ENCODE measurements around the gene IFNA13.
"Not testable (repeated sequence)": the region's sequence is repeated elsewhere in the genome, so short reads cannot be mapped to it uniquely, and the experiment has no call there.

DNA sequence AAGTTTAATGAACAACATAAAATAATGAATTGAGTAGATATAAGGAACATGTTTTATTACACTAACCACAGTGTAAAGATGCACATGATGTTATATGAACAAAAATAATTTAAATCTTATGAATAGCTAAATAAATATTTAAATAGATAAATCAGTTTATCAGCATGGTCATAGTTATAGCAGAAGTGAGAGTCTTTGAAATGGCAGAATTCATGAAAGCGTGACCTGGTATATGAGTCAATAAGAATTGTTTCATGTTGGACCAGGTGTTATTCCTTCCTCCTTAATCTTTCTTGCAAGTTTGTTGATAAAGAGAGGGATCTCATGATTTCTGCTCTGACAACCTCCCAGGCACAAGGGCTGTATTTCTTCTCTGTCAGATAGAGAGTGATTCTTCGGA is 688 bp downstream of the IFNA13 start:
- not testable (repeated sequence) for TF ChIP-seq ZNF274 (IDR thresholded peaks at IDR 0.05; ENCODE audit: low read depth, low read length); YY1 (IDR thresholded peaks at IDR 0.05; ENCODE audit: insufficient read depth, insufficient read length); SUZ12 (IDR thresholded peaks at IDR 0.05; ENCODE audit: extremely low read depth, insufficient read depth, insufficient read length)
